Karpas-422 (cell line): ENCODE measurements around the gene BNC2. TPM values are rescaled to one million over a fixed set of nuclear protein-coding genes. Genes with fewer than 3 reads are reported as not detected.

Source experiments
- DNase-seq: peaks from one replicate; pipeline ENCODE4 v3.0.0-alpha.2; 2015
- H2AFZ ChIP-seq: fragments of 200-600 bp; sonication (generic); 2 replicates; pipeline ENCODE4 v1.6.1; 2014; ENCODE audit warnings: antibody characterized with exemption, low read length, mixed read lengths
- H3K27ac ChIP-seq: fragments of 200-600 bp; sonication (generic); 2 replicates; pipeline ENCODE4 v1.5.1; 2014; ENCODE audit warnings: mild to moderate bottlenecking, low read length, moderate library complexity
- H3K27me3 ChIP-seq: fragments of 200-600 bp; sonication (generic); 2 replicates; pipeline ENCODE4 v1.6.1; 2014; ENCODE audit warnings: low read length, mixed read lengths
- H3K36me3 ChIP-seq: fragments of 200-600 bp; sonication (generic); 2 replicates; pipeline ENCODE4 v1.6.1; 2014; ENCODE audit warnings: low read length, mixed read lengths; ENCODE audit not compliant: insufficient read depth
- H3K4me1 ChIP-seq: fragments of 200-600 bp; sonication (generic); 2 replicates; pipeline ENCODE4 v1.6.1; 2014; ENCODE audit warnings: mild to moderate bottlenecking, low read length, mixed read lengths
- H3K4me2 ChIP-seq: fragments of 200-600 bp; sonication (generic); 2 replicates; pipeline ENCODE4 v1.6.1; 2014; ENCODE audit warnings: low read length, low read depth, mild to moderate bottlenecking; ENCODE audit not compliant: poor library complexity, severe bottlenecking
- H3K4me3 ChIP-seq: fragments of 200-600 bp; sonication (generic); 2 replicates; pipeline ENCODE4 v1.5.1; 2014; ENCODE audit warnings: mild to moderate bottlenecking, antibody characterized with exemption, low read length, mixed read lengths
- H3K79me2 ChIP-seq: fragments of 200-600 bp; sonication (generic); 2 replicates; pipeline ENCODE4 v1.6.1; 2014; ENCODE audit warnings: mild to moderate bottlenecking, low read length, mixed read lengths
- H3K9ac ChIP-seq: fragments of 200-600 bp; sonication (generic); 2 replicates; pipeline ENCODE4 v1.6.0; 2014; ENCODE audit warnings: low read length
- H3K9me2 ChIP-seq: fragments of 200-600 bp; sonication (generic), shearing (Covaris generic); replicated peaks from 2 replicates; pipeline ENCODE4 v1.6.0; 2014; ENCODE audit warnings: mild to moderate bottlenecking, low read length, moderate library complexity; ENCODE audit not compliant: insufficient read depth
- H3K9me3 ChIP-seq: fragments of 300-700, 200-600 bp; sonication (generic); 2 replicates; pipeline ENCODE4 v1.6.1; 2014; ENCODE audit warnings: low read length, mixed read lengths
- H4K20me1 ChIP-seq: fragments of 200-600 bp; sonication (generic); 2 replicates; pipeline ENCODE4 v1.6.1; 2014; ENCODE audit warnings: mild to moderate bottlenecking, antibody characterized with exemption, low read length, low read depth; ENCODE audit not compliant: insufficient read depth
- total RNA-seq: library from RNA; depleted of rRNA; stranded (reverse); fragments of >200 nt; shearing (Covaris generic); gene quantifications from 2 replicates; pipeline ENCODE4 v1.2.3, GENCODE V29; 2014; ENCODE audit warnings: low replicate concordance

BNC2 gene
- total RNA-seq, 1 experiment from 2014 or later, result not detected

- Histone ChIP-seq H3K36me3 (no peaks in the 10 kb centered on the region), H3K9ac (no peak overlapping the region), H3K4me3 (no peak overlapping the region), H2AFZ (no peak overlapping the region), H3K27ac (no peak overlapping the region), H3K4me2 (no peak overlapping the region), H4K20me1 (no peaks in the 10 kb centered on the region), H3K9me3 (no peaks in the 10 kb centered on the region), H3K4me1 (peaks cover 12% of the 10 kb centered on the region), H3K27me3 (no peaks in the 10 kb centered on the region), H3K9me2 (no peaks in the 10 kb centered on the region), H3K79me2 (no peaks in the 10 kb centered on the region)
- DNase-seq, result no peak
Observed at GRCh38 chr9:16803648-16804047, 66.8 kb downstream of the BNC2 start.

- H3K9ac ChIP-seq, result no peak overlapping the region
- no peaks in the 10 kb centered on the region for H3K79me2 ChIP-seq
- H3K9me2 ChIP-seq, result no peaks in the 10 kb centered on the region
- H3K4me3 ChIP-seq, result no peak overlapping the region
- no peak overlapping the region for H3K27ac ChIP-seq
- H2AFZ ChIP-seq, result no peak overlapping the region
- H3K9me3 ChIP-seq, result no peaks in the 10 kb centered on the region
- H3K36me3 ChIP-seq, result no peaks in the 10 kb centered on the region
- no peak overlapping the region for H3K4me2 ChIP-seq
- H3K27me3 ChIP-seq, result no peaks in the 10 kb centered on the region
- peaks cover 12% of the 10 kb centered on the region for H3K4me1 ChIP-seq
- H4K20me1 ChIP-seq, result no peaks in the 10 kb centered on the region
- no peak for DNase-seq
Observed at GRCh38 chr9:16801871-16802466, 68.5 kb downstream of the BNC2 start.

- no peaks in the 10 kb centered on the region for H3K79me2 ChIP-seq
- H4K20me1 ChIP-seq, result no peaks in the 10 kb centered on the region
- H3K27me3 ChIP-seq, result no peaks in the 10 kb centered on the region
- no peak overlapping the region for H3K4me3 ChIP-seq
- no peak overlapping the region for H3K4me2 ChIP-seq
- H3K4me1 ChIP-seq, result no peaks in the 10 kb centered on the region
- no peak overlapping the region for H3K27ac ChIP-seq
- DNase-seq, result no peak
- H2AFZ ChIP-seq, result no peak overlapping the region
- H3K9ac ChIP-seq, result no peak overlapping the region
- no peaks in the 10 kb centered on the region for H3K9me2 ChIP-seq
- H3K9me3 ChIP-seq, result no peaks in the 10 kb centered on the region
- no peaks in the 10 kb centered on the region for H3K36me3 ChIP-seq
Observed at GRCh38 chr9:16796304-16796825, 74.1 kb downstream of the BNC2 start.

GRCh38 chr9:16794871-16795639, 75.4 kb downstream of the BNC2 start:
- Histone ChIP-seq H3K79me2 (no peaks in the 10 kb centered on the region), H3K27me3 (no peaks in the 10 kb centered on the region)
- DNase-seq, result no peak

GRCh38 chr9:16794103-16794502, 76.4 kb downstream of the BNC2 start:
- DNase-seq, result no peak
- H3K79me2 ChIP-seq, result no peaks in the 10 kb centered on the region
- H3K27ac ChIP-seq, result no peak overlapping the region
- no peaks in the 10 kb centered on the region for H4K20me1 ChIP-seq
- no peaks in the 10 kb centered on the region for H3K9me2 ChIP-seq
- H3K9me3 ChIP-seq, result no peaks in the 10 kb centered on the region
- no peak overlapping the region for H3K4me2 ChIP-seq
- no peak overlapping the region for H3K9ac ChIP-seq
- no peak overlapping the region for H2AFZ ChIP-seq
- no peaks in the 10 kb centered on the region for H3K27me3 ChIP-seq
- H3K4me1 ChIP-seq, result no peaks in the 10 kb centered on the region
- no peak overlapping the region for H3K4me3 ChIP-seq
- no peaks in the 10 kb centered on the region for H3K36me3 ChIP-seq

More at GRCh38 chr9:16794871-16795639, 75.4 kb downstream of the BNC2 start:
- Histone ChIP-seq H3K9me3 (no peaks in the 10 kb centered on the region), H4K20me1 (no peaks in the 10 kb centered on the region), H3K27ac (no peak overlapping the region), H3K4me3 (no peak overlapping the region), H3K9me2 (no peaks in the 10 kb centered on the region), H3K4me2 (no peak overlapping the region), H3K9ac (no peak overlapping the region), H3K36me3 (no peaks in the 10 kb centered on the region), H3K4me1 (no peaks in the 10 kb centered on the region), H2AFZ (no peak overlapping the region)

- Histone ChIP-seq H3K27ac (no peak overlapping the region), H3K9me2 (no peaks in the 10 kb centered on the region), H3K4me1 (no peaks in the 10 kb centered on the region), H3K4me2 (no peak overlapping the region), H3K27me3 (no peaks in the 10 kb centered on the region), H4K20me1 (no peaks in the 10 kb centered on the region), H3K9me3 (no peaks in the 10 kb centered on the region), H2AFZ (no peak overlapping the region), H3K36me3 (no peaks in the 10 kb centered on the region), H3K79me2 (no peaks in the 10 kb centered on the region), H3K4me3 (no peak overlapping the region), H3K9ac (no peak overlapping the region)
- DNase-seq, result no peak
Observed at GRCh38 chr9:16787724-16788123, 82.7 kb downstream of the BNC2 start.

GRCh38 chr9:16784002-16784401, 86.5 kb downstream of the BNC2 start:
- Histone ChIP-seq H4K20me1 (no peaks in the 10 kb centered on the region), H3K27me3 (no peaks in the 10 kb centered on the region), H3K27ac (no peak overlapping the region), H3K4me3 (no peak overlapping the region), H3K9me3 (no peaks in the 10 kb centered on the region), H3K4me2 (no peak overlapping the region), H3K9me2 (no peaks in the 10 kb centered on the region), H3K79me2 (no peaks in the 10 kb centered on the region), H3K4me1 (no peaks in the 10 kb centered on the region), H2AFZ (no peak overlapping the region), H3K9ac (no peak overlapping the region), H3K36me3 (no peaks in the 10 kb centered on the region)
- no peak for DNase-seq

GRCh38 chr9:16782490-16782889, 88.0 kb downstream of the BNC2 start:
- Histone ChIP-seq H3K36me3 (no peaks in the 10 kb centered on the region), H4K20me1 (no peaks in the 10 kb centered on the region), H3K9me3 (no peaks in the 10 kb centered on the region), H3K4me2 (no peak overlapping the region), H3K9ac (no peak overlapping the region), H3K9me2 (no peaks in the 10 kb centered on the region), H3K79me2 (no peaks in the 10 kb centered on the region), H3K4me1 (no peaks in the 10 kb centered on the region), H3K27ac (no peak overlapping the region), H2AFZ (no peak overlapping the region), H3K4me3 (no peak overlapping the region), H3K27me3 (no peaks in the 10 kb centered on the region)
- no peak for DNase-seq
